Neuronal stem cell (in vitro differentiated cells): Measurements from ENCODE around the gene IFNG.

Experiments used
- DNase-seq: peaks from one replicate; pipeline ENCODE4 v3.0.0-alpha.2; 2013; ENCODE audit warnings: low spot score
- H2AFZ ChIP-seq: one replicate; pipeline ENCODE4 v1.6.1; 2013; ENCODE audit warnings: mild to moderate bottlenecking, low read length, inconsistent platforms
- H2AK5ac ChIP-seq: 2 replicates; pipeline ENCODE4 v1.6.1; 2013; ENCODE audit warnings: low read depth, mild to moderate bottlenecking, inconsistent platforms, low read length, moderate library complexity, mixed read lengths
- H2BK120ac ChIP-seq: 2 replicates; pipeline ENCODE4 v1.6.1; 2013; ENCODE audit warnings: low read depth, mild to moderate bottlenecking, inconsistent platforms, low read length, moderate library complexity, mixed read lengths
- H2BK12ac ChIP-seq: one replicate; pipeline ENCODE4 v1.6.1; 2013; ENCODE audit warnings: low read length, inconsistent platforms
- H2BK15ac ChIP-seq: 2 replicates; pipeline ENCODE4 v1.6.1; 2013; ENCODE audit warnings: mild to moderate bottlenecking, low read length, inconsistent platforms, mixed read lengths
- H2BK5ac ChIP-seq: one replicate; pipeline ENCODE4 v1.6.1; 2013; ENCODE audit warnings: inconsistent platforms, mild to moderate bottlenecking, low read length, moderate library complexity
- H3K14ac ChIP-seq: one replicate; pipeline ENCODE4 v1.6.1; 2013; ENCODE audit warnings: low read length, inconsistent platforms
- H3K18ac ChIP-seq: 2 replicates; pipeline ENCODE4 v1.6.1; 2013; ENCODE audit warnings: low read length, inconsistent platforms
- H3K23ac ChIP-seq: 2 replicates; pipeline ENCODE4 v1.6.1; 2013; ENCODE audit warnings: low read depth, mild to moderate bottlenecking, mixed read lengths, low read length, inconsistent platforms; ENCODE audit not compliant: poor library complexity
- H3K27ac ChIP-seq: replicated peaks from 3 replicates; pipeline ENCODE4 v1.5.1; 2013; ENCODE audit warnings: low read length, inconsistent platforms
- H3K27me3 ChIP-seq, 3 experiments: 2 replicates each; pipeline ENCODE4 v1.6.1; 2013; ENCODE audit warnings: low read length in 3 of 3, mild to moderate bottlenecking in 2 of 3, inconsistent platforms in 1 of 3, low read depth in 1 of 3, mixed read lengths in 1 of 3, moderate library complexity in 1 of 3; ENCODE audit not compliant: control insufficient read depth in 3 of 3, insufficient read depth in 3 of 3
- H3K36me3 ChIP-seq, 2 donors: replicated peaks in 1 of 2; 2 replicates each; pipeline ENCODE4 v1.6.1; 2013; ENCODE audit warnings: low read length in 2 of 2; ENCODE audit not compliant: control insufficient read depth in 2 of 2, insufficient read depth in 2 of 2
- H3K4ac ChIP-seq: 2 replicates; pipeline ENCODE4 v1.6.1; 2013; ENCODE audit warnings: inconsistent platforms, mild to moderate bottlenecking, low read length, moderate library complexity
- H3K4me1 ChIP-seq, 2 donors: 1 replicate in 1 of 2; 2 replicates in 1 of 2; pipeline ENCODE4 v1.6.1; 2013; ENCODE audit warnings: low read length in 2 of 2, low read depth in 1 of 2; ENCODE audit not compliant: control insufficient read depth in 2 of 2, insufficient read depth in 1 of 2
- H3K4me2 ChIP-seq: one replicate; pipeline ENCODE4 v1.6.1; 2013; ENCODE audit warnings: mild to moderate bottlenecking, low read length, inconsistent platforms; ENCODE audit not compliant: insufficient read depth, poor library complexity, severe bottlenecking
- H3K4me3 ChIP-seq, 2 donors: 2 replicates each; pipeline ENCODE4 v1.5.1; 2013; ENCODE audit warnings: low read length in 2 of 2, mild to moderate bottlenecking in 2 of 2, inconsistent platforms in 1 of 2, moderate library complexity in 1 of 2
- H3K79me1 ChIP-seq: one replicate; pipeline ENCODE4 v1.6.1; 2013; ENCODE audit warnings: low read depth, mild to moderate bottlenecking, inconsistent platforms, low read length, moderate library complexity
- H3K9ac ChIP-seq: one replicate; pipeline ENCODE4 v1.6.1; 2013; ENCODE audit warnings: mild to moderate bottlenecking, low read depth, low read length, inconsistent platforms; ENCODE audit not compliant: poor library complexity
- H3K9me3 ChIP-seq, 2 donors: replicated peaks in 1 of 2; 2 replicates each; pipeline versions ENCODE3 to v1.6.1; 2013; ENCODE audit warnings: low read length in 2 of 2, mild to moderate bottlenecking in 2 of 2, inconsistent platforms in 1 of 2, low read depth in 1 of 2, mixed read lengths in 1 of 2, moderate library complexity in 1 of 2; ENCODE audit not compliant: control insufficient read depth in 2 of 2, insufficient read depth in 1 of 2
- H4K8ac ChIP-seq: one replicate; pipeline ENCODE4 v1.6.1; 2013; ENCODE audit warnings: low read depth, mild to moderate bottlenecking, inconsistent platforms, low read length, moderate library complexity
- H4K91ac ChIP-seq: one replicate; pipeline ENCODE4 v1.6.1; 2013; ENCODE audit warnings: low read length, low read depth, mild to moderate bottlenecking, inconsistent platforms; ENCODE audit not compliant: poor library complexity
- WGBS, 2 donors: extraction: QIAGEN DNeasy Blood & Tissue Kit; methylation state at CpG; one replicate each; pipeline ENCODE4 v1.1.7; 2013; ENCODE audit warnings: missing lambda C conversion rate in 2 of 2, mixed read lengths in 1 of 2; ENCODE audit not compliant: insufficient read length in 2 of 2, insufficient replicate concordance in 1 of 2; ENCODE audit errors: extremely low coverage in 2 of 2; 5-methylcytosine and 5-hydroxymethylcytosine counted together

Gene IFNG

GRCh38 chr12:68158432-68158831, 1.1 kb downstream of the IFNG start:
- H2AK5ac ChIP-seq: no peak overlapping the region
- no peak overlapping the region for H2BK12ac ChIP-seq
- H2BK15ac ChIP-seq: no peak overlapping the region
- no peak overlapping the region for H3K4ac ChIP-seq
- H3K4me2 ChIP-seq: no peak overlapping the region
- no peaks in the 10 kb centered on the region for H3K4me1 ChIP-seq
- no peak overlapping the region for H2BK120ac ChIP-seq
- no peaks in the 10 kb centered on the region for H3K9me3 ChIP-seq
- H3K27me3 ChIP-seq: no peaks in the 10 kb centered on the region
- no peak overlapping the region for H4K91ac ChIP-seq
- no peaks in the 10 kb centered on the region for H3K36me3 ChIP-seq
- no peak overlapping the region for H4K8ac ChIP-seq
- no peaks in the 10 kb centered on the region for H3K79me1 ChIP-seq
- H2BK5ac ChIP-seq: no peak overlapping the region
- no peak for DNase-seq
- H3K9ac ChIP-seq: no peak overlapping the region
- H2AFZ ChIP-seq: no peak overlapping the region
- WGBS, 2 donors: no CpG with 5 or more reads among the region's 2 CpGs
- no peak overlapping the region for H3K14ac ChIP-seq
- H3K27ac ChIP-seq: no peak overlapping the region
- H3K4me3 ChIP-seq: no peak overlapping the region
- no peak overlapping the region for H3K23ac ChIP-seq
- no peak overlapping the region for H3K18ac ChIP-seq

GRCh38 chr12:68157380-68157779, 2.2 kb downstream of the IFNG start:
- H3K27me3 ChIP-seq: no peaks in the 10 kb centered on the region
- no peak overlapping the region for H2BK5ac ChIP-seq
- no CpG with 5 or more reads among the region's 4 CpGs for WGBS, 2 donors
- DNase-seq: no peak
- no peak overlapping the region for H3K14ac ChIP-seq
- H4K8ac ChIP-seq: no peak overlapping the region
- H2BK12ac ChIP-seq: no peak overlapping the region
- H3K4ac ChIP-seq: no peak overlapping the region
- H3K79me1 ChIP-seq: no peaks in the 10 kb centered on the region
- no peaks in the 10 kb centered on the region for H3K9me3 ChIP-seq
- H2AFZ ChIP-seq: no peak overlapping the region
- H4K91ac ChIP-seq: no peak overlapping the region
- no peak overlapping the region for H3K18ac ChIP-seq
- H3K4me1 ChIP-seq: no peaks in the 10 kb centered on the region
- H3K9ac ChIP-seq: no peak overlapping the region
- no peak overlapping the region for H3K4me2 ChIP-seq
- no peak overlapping the region for H3K27ac ChIP-seq
- H3K23ac ChIP-seq: no peak overlapping the region
- H2BK15ac ChIP-seq: no peak overlapping the region
- H3K36me3 ChIP-seq: no peaks in the 10 kb centered on the region
- H3K4me3 ChIP-seq: no peak overlapping the region
- H2AK5ac ChIP-seq: no peak overlapping the region
- H2BK120ac ChIP-seq: no peak overlapping the region

- no peak overlapping the region for H2BK12ac ChIP-seq
- no peak overlapping the region for H3K9ac ChIP-seq
- H3K79me1 ChIP-seq: no peaks in the 10 kb centered on the region
- H2BK120ac ChIP-seq: no peak overlapping the region
- no peak overlapping the region for H2AK5ac ChIP-seq
- H2BK15ac ChIP-seq: no peak overlapping the region
- H3K23ac ChIP-seq: no peak overlapping the region
- no peak overlapping the region for H3K4ac ChIP-seq
- H2BK5ac ChIP-seq: no peak overlapping the region
- no peaks in the 10 kb centered on the region for H3K36me3 ChIP-seq
- H3K4me3 ChIP-seq: no peak overlapping the region
- DNase-seq: no peak
- WGBS, 2 donors: no CpG with 5 or more reads among the region's 1 CpG
- H4K8ac ChIP-seq: no peak overlapping the region
- H4K91ac ChIP-seq: no peak overlapping the region
- H3K27ac ChIP-seq: no peak overlapping the region
- no peak overlapping the region for H3K18ac ChIP-seq
- H3K14ac ChIP-seq: no peak overlapping the region
- no peaks in the 10 kb centered on the region for H3K9me3 ChIP-seq
- H3K27me3 ChIP-seq: no peaks in the 10 kb centered on the region
- no peak overlapping the region for H2AFZ ChIP-seq
- no peak overlapping the region for H3K4me2 ChIP-seq
- no peaks in the 10 kb centered on the region for H3K4me1 ChIP-seq
These were observed 2.9 kb downstream of the IFNG start for GRCh38 chr12:68156636-68157035.

- Histone ChIP-seq H3K14ac (no peak overlapping the region), H3K4me2 (no peak overlapping the region), H3K9me3 (no peaks in the 10 kb centered on the region), H3K27ac (no peak overlapping the region), H2BK5ac (no peak overlapping the region), H3K79me1 (no peaks in the 10 kb centered on the region), H2AFZ (no peak overlapping the region), H2BK12ac (no peak overlapping the region), H3K18ac (no peak overlapping the region), H3K4me1 (no peaks in the 10 kb centered on the region), H3K4ac (no peak overlapping the region), H2BK15ac (no peak overlapping the region), H2AK5ac (no peak overlapping the region), H3K36me3 (no peaks in the 10 kb centered on the region), H4K8ac (no peak overlapping the region), H2BK120ac (no peak overlapping the region), H4K91ac (no peak overlapping the region), H3K4me3 (no peak overlapping the region), H3K27me3 (no peaks in the 10 kb centered on the region), H3K23ac (no peak overlapping the region), H3K9ac (no peak overlapping the region)
- DNase-seq: no peak
- WGBS, 2 donors: no CpG with 5 or more reads among the region's 1 CpG
These were observed 4.8 kb downstream of the IFNG start for GRCh38 chr12:68154779-68155178.
